Endothelial cell of umbilical vein (primary cell): Measurements from ENCODE around the gene CFAP99. TPM values are rescaled to one million over a fixed set of nuclear protein-coding genes. Genes with fewer than 3 reads are reported as not detected.

Experiments used
- BruUV-seq: library from RNA; stranded (reverse); fragments of 400-500 nt; replicated peaks from 2 replicates; lab custom pipeline; 2021; lab: Mats Ljungman, UMichigan
- CTCF ChIA-PET: fragments of 300-600, 350-600 bp; sonication (Branson Sonifier 250); formaldehyde crosslinking; loops from one replicate; lab custom pipeline; 2021; ENCODE audit warnings: antibody characterized with exemption, inconsistent platforms; lab: Charles Lee
- POLR2A ChIA-PET: fragments of 300-600, 350-600 bp; sonication (Branson Sonifier 250); formaldehyde crosslinking; loops from one replicate; lab custom pipeline; 2021; ENCODE audit warnings: antibody characterized with exemption, inconsistent platforms; lab: Charles Lee
- DNase-seq: peaks from one replicate; pipeline ENCODE4 v3.0.0-alpha.2; 2011; ENCODE audit warnings: low read depth, low spot score
- FAIRE-seq: peaks from 2 replicates; lab custom pipeline; 2011; peaks lifted over from hg19 to GRCh38; lab: Jason Lieb, UNC
- H2AFZ ChIP-seq: 2 replicates; pipeline ENCODE4 v1.6.0; 2012; ENCODE audit warnings: low read depth, low read length, control low read depth, inconsistent platforms
- H3K27ac ChIP-seq: 2 replicates; pipeline ENCODE4 v1.5.1; 2011; ENCODE audit warnings: low read depth, mild to moderate bottlenecking, control low read depth, low read length, moderate library complexity; ENCODE audit not compliant: insufficient read depth
- H3K27me3 ChIP-seq, 2 experiments: 2 replicates each; pipeline versions ENCODE4 v1.6.0 to v1.6.1; 2011; ENCODE audit warnings: low read length in 2 of 2, mixed read lengths in 1 of 2; ENCODE audit not compliant: control insufficient read depth in 2 of 2, insufficient read depth in 2 of 2
- H3K36me3 ChIP-seq, 2 experiments: 2 replicates in 1 of 2; 3 replicates in 1 of 2; pipeline ENCODE4 v1.5.1; 2011; ENCODE audit warnings: low read length in 2 of 2, mild to moderate bottlenecking in 1 of 2, moderate library complexity in 1 of 2; ENCODE audit not compliant: control insufficient read depth in 2 of 2, insufficient read depth in 2 of 2; ENCODE audit errors: extremely low read depth in 1 of 2
- H3K4me1 ChIP-seq: 3 replicates; pipeline ENCODE4 v1.5.1; 2011; ENCODE audit warnings: mild to moderate bottlenecking, low read length; ENCODE audit not compliant: control insufficient read depth, insufficient read depth; ENCODE audit errors: extremely low read depth
- H3K4me2 ChIP-seq: 2 replicates; pipeline ENCODE4 v1.6.1; 2011; ENCODE audit warnings: low read length, control low read depth, mixed read lengths; ENCODE audit not compliant: insufficient read depth
- H3K4me3 ChIP-seq, 3 experiments: fragments of 200-600 bp in 1 of 3; sonication (generic), shearing (Covaris generic) in 1 of 3; replicated peaks in 1 of 3; 2 replicates each; pipeline ENCODE4 v1.5.1; 2011 to 2016; ENCODE audit warnings: control low read depth in 3 of 3, low read length in 3 of 3, mild to moderate bottlenecking in 2 of 3, inconsistent platforms in 1 of 3, low read depth in 1 of 3, moderate library complexity in 1 of 3; ENCODE audit not compliant: insufficient read depth in 1 of 3
- H3K79me2 ChIP-seq: 2 replicates; pipeline ENCODE4 v1.6.0; 2012; ENCODE audit warnings: low read length, inconsistent platforms; ENCODE audit not compliant: control insufficient read depth, insufficient read depth
- H3K9ac ChIP-seq: replicated peaks from 2 replicates; pipeline ENCODE3; 2011; ENCODE audit warnings: low read length, control low read depth; ENCODE audit not compliant: insufficient read depth; ENCODE audit errors: extremely low read depth
- H3K9me1 ChIP-seq: replicated peaks from 3 replicates; pipeline ENCODE4 v1.6.0; 2011; ENCODE audit warnings: mild to moderate bottlenecking, low read length; ENCODE audit not compliant: control insufficient read depth, insufficient read depth; ENCODE audit errors: extremely low read depth
- H3K9me3 ChIP-seq: replicated peaks from 2 replicates; pipeline ENCODE4 v1.5.1; 2012; ENCODE audit warnings: low read length, inconsistent platforms; ENCODE audit not compliant: control insufficient read depth, insufficient read depth
- H4K20me1 ChIP-seq: replicated peaks from 2 replicates; pipeline ENCODE3; 2011; ENCODE audit warnings: mild to moderate bottlenecking, low read length; ENCODE audit not compliant: control insufficient read depth, insufficient read depth; ENCODE audit errors: extremely low read depth
- GATA2 ChIP-seq: IDR thresholded peaks from 2 replicates; pipeline ENCODE4 v1.7.0; 2011; ENCODE audit warnings: low read depth, mild to moderate bottlenecking, moderate library complexity, mixed read lengths, low read length; ENCODE audit not compliant: insufficient read length, insufficient read depth
- MAX ChIP-seq: IDR thresholded peaks from 2 replicates; pipeline ENCODE4 v1.6.1; 2011; ENCODE audit not compliant: insufficient read depth, insufficient read length
- MYC ChIP-seq: IDR thresholded peaks from one replicate; pipeline ENCODE4 v1.6.1; 2011; ENCODE audit warnings: mild to moderate bottlenecking, low read depth, low read length
- POLR2AphosphoS5 ChIP-seq: IDR thresholded peaks from 2 replicates; pipeline ENCODE4 v1.6.1; 2012; ENCODE audit warnings: low read depth, mild to moderate bottlenecking, control low read depth, low read length, moderate library complexity; ENCODE audit not compliant: insufficient read depth
- dilution Hi-C: fragments of 300-500 bp; cut with MboI; formaldehyde crosslinking; loops from one replicate; pipeline ENCODE4 v1.15.0; 2019; ENCODE audit warnings: low sequenced_read_pairs; ENCODE audit not compliant: extremely low pct_ligation_motif_present
- intact Hi-C: fragments of 100-400 bp; cut with micrococcal nuclease; formaldehyde crosslinking; loops from one replicate; pipeline ENCODE4 v1.10.0; 2022
- polyA plus RNA-seq, 4 experiments: library from polyadenylated mRNA; depleted of rRNA in 3 of 4; stranded (reverse) in 3 of 4; unstranded in 1 of 4; fragments of >200 nt; gene quantifications; 2 replicates each; pipeline versions ENCODE4 v1.2.1 to v1.2.3, GENCODE V29; 2011 to 2012; ENCODE audit warnings: missing spikeins in 1 of 4
- total RNA-seq: library from RNA; stranded (reverse); gene quantifications from 2 replicates; pipeline ENCODE4 v1.2.3, GENCODE V29; 2021

The CFAP99 gene
- total and polyA plus RNA-seq, 2 donors (not counting 3 experiments of a cell fraction or from before 2014, with no cell fraction given), result 0.03 TPM; not detected in 1

- no peaks in the 10 kb centered on the region for H3K27me3 ChIP-seq
- ChIA-PET CTCF (no interaction called here), POLR2A (no interaction called here)
- H4K20me1 ChIP-seq, result no peaks in the 10 kb centered on the region
- FAIRE-seq, result no peak
- dilution Hi-C loops, result no loop called here
- H3K27ac ChIP-seq, result no peak overlapping the region
- H3K4me2 ChIP-seq, result no peak overlapping the region
- H3K9ac ChIP-seq, result no peak overlapping the region
- intact Hi-C loops, result no loop called here
- H3K9me1 ChIP-seq, result no peaks in the 10 kb centered on the region
- H3K79me2 ChIP-seq, result peaks cover 30% of the 10 kb centered on the region
- H2AFZ ChIP-seq, result no peak overlapping the region
- H3K9me3 ChIP-seq, result no peaks in the 10 kb centered on the region
- no TSS peak for BruUV-seq
- no peak for DNase-seq
- peaks cover 2% of the 10 kb centered on the region for H3K4me1 ChIP-seq
- peaks cover 21 to 51% of the 10 kb centered on the region in 2 experiments for H3K36me3 ChIP-seq
- no peak overlapping the region for H3K4me3 ChIP-seq
- TF ChIP-seq GATA2, result no peak
- no peak for TF ChIP-seq MYC
- TF ChIP-seq POLR2AphosphoS5, result no peak
Measured at GRCh38 chr4:2510351-2511259, 91.8 kb downstream of the CFAP99 start.

DNA sequence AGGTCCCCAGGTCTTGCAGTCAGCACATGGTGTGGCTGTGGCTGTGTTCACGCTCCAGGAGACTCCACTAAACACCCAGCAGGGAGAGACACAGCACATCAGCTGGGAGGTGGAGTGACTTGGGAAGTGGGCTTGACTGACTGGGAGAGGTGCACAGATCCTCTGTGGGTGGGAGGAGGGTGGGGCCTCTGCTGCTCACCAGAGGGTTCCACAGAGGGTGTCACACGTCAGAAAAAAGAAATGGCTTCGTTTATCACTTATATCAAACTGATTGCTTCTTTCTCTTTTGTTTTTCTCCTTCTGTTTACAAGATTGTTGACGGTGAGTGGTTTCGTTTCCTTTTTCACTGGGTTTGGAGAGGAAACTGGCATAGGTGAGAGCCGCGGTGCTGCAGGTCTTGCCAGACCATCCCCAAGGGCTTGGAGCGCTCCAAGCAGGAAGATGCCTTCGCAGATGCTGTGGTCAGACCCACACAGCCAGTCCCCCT lies 92.9 kb downstream of the CFAP99 start:
- ChIA-PET CTCF (interaction anchor here (1.0 kb wide), 1 partner anchor 9 kb away, joined by 3 read pairs; no protein-coding TSS in a partner anchor), POLR2A (no interaction called here)
- Histone ChIP-seq H3K79me2 (peaks cover 22% of the 10 kb centered on the region), H2AFZ (no peak overlapping the region), H3K36me3 (peaks cover 21 to 50% of the 10 kb centered on the region in 2 experiments), H3K4me3 (no peak overlapping the region), H4K20me1 (no peaks in the 10 kb centered on the region), H3K4me1 (peaks cover 2% of the 10 kb centered on the region), H3K4me2 (no peak overlapping the region), H3K9me1 (no peaks in the 10 kb centered on the region), H3K9me3 (no peaks in the 10 kb centered on the region), H3K27me3 (no peaks in the 10 kb centered on the region), H3K27ac (no peak overlapping the region), H3K9ac (no peak overlapping the region)
- dilution Hi-C loops (no loop called here), intact Hi-C loops (no loop called here)
- no peak for DNase-seq
- no peak for TF ChIP-seq MAX
- no peak for TF ChIP-seq GATA2
- BruUV-seq, result no TSS peak
- FAIRE-seq, result no peak

Other genes with a start within 250 kb of the CFAP99 start
- gene HAUS3, start 176.8 kb upstream of the CFAP99 start, total RNA-seq, result 15.9 and 16.0 TPM in 2 replicates
- gene HAUS3, start 176.8 kb upstream of the CFAP99 start, polyA plus RNA-seq, result 4.4 and 4.6 TPM in 2 replicates
- 3.1 and 4.2 TPM in 2 replicates for gene POLN, start 176.8 kb upstream of the CFAP99 start, total RNA-seq
- gene POLN, start 176.8 kb upstream of the CFAP99 start, polyA plus RNA-seq, result 1.3 TPM in 2 replicates
- 59.2 and 62.7 TPM in 2 replicates for gene MXD4, start 156.8 kb upstream of the CFAP99 start, total RNA-seq
- 74.1 and 88.8 TPM in 2 replicates for gene MXD4, start 156.8 kb upstream of the CFAP99 start, polyA plus RNA-seq
- 7.1 and 10.8 TPM in 2 replicates for gene ZFYVE28, start 310 bp upstream of the CFAP99 start, total RNA-seq
- 5.8 and 7.2 TPM in 2 replicates for gene ZFYVE28, start 310 bp upstream of the CFAP99 start, polyA plus RNA-seq
- gene RNF4, start 50.2 kb downstream of the CFAP99 start, total RNA-seq, result 67.5 and 71.4 TPM in 2 replicates
- 56.9 and 64.3 TPM in 2 replicates for gene RNF4, start 50.2 kb downstream of the CFAP99 start, polyA plus RNA-seq
- 32.0 and 32.1 TPM in 2 replicates for gene FAM193A, start 117.7 kb downstream of the CFAP99 start, total RNA-seq
- gene FAM193A, start 117.7 kb downstream of the CFAP99 start, polyA plus RNA-seq, result 12.3 TPM in 2 replicates